ENCODE measurements around the gene RSPH1. TPM values are rescaled to one million over a fixed set of nuclear protein-coding genes. Genes with fewer than 3 reads are reported as not detected.

Gene RSPH1
- polyA plus RNA-seq, 1 of the 3 experiments (the other 2 are of a cell fraction): 0.97 TPM

DNA sequence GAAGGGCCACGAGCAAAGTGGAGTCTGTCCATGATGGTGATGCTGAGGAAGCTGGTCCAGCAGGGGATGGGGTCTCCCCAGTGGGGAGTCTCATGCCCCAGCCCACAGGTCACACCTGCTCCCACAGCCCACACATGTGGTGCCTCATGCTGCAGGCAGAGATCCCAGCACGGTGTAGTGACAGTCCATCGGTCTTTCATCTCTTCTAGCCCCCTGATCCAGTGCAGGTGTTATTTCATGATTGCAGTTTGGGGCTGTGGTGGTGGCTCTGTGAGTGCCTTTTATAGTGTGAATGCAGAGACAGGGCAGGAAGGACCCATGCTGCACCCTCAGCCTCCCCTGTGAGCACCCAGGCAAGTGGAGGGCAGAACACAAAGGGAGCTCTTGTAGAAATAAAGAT, 47.3 kb downstream of the RSPH1 start:
- Histone ChIP-seq H3K9me2 (no peaks in the 10 kb centered on the region), H3K36me3 (replicated peaks in 1 of 2; ENCODE audit: control insufficient read depth in 1 of 2, insufficient read depth in 2 of 2, low read length in 1 of 2) (no peaks in the 10 kb centered on the region), H3K9ac (no peak overlapping the region), H3K27ac (ENCODE audit: low read depth in 2 of 2, low read length in 1 of 2) (no peak overlapping the region), H3F3A (replicated peaks; ENCODE audit: insufficient read depth) (no peaks in the 10 kb centered on the region), H4K20me1 (ENCODE audit: insufficient read depth) (no peaks in the 10 kb centered on the region), H3K4me2 (no peak overlapping the region), H3K9me3 (no peaks in the 10 kb centered on the region), H3K4me3 (ENCODE audit: low read depth in 2 of 2, low read length in 1 of 2) (no peak overlapping the region), H3K79me2 (ENCODE audit: insufficient read depth) (no peaks in the 10 kb centered on the region), H3K4me1 (ENCODE audit: control insufficient read depth in 1 of 2, insufficient read depth in 2 of 2, low read depth in 1 of 2, low read length in 1 of 2) (peaks cover 0 to 7% of the 10 kb centered on the region in 2 experiments; a peak in 1 of 4 replicates), H2AFZ (ENCODE audit: low read depth) (no peak overlapping the region), H3K27me3 (ENCODE audit: insufficient read depth) (no peaks in the 10 kb centered on the region)
- ChIA-PET POLR2A (no interaction called here), CTCF (no interaction called here)
- TF ChIP-seq MEF2A (IDR thresholded peaks at IDR 0.05; ENCODE audit: borderline replicate concordance, low read depth) (no peak), MAX (IDR thresholded peaks at IDR 0.05; ENCODE audit: low read depth) (no peak), NFIC (IDR thresholded peaks at IDR 0.05; ENCODE audit: borderline replicate concordance) (no peak), CHD2 (IDR thresholded peaks at IDR 0.05; ENCODE audit: low read length, partially characterized antibody) (no peak), TCF12 (IDR thresholded peaks at IDR 0.05) (no peak), CTCF (IDR thresholded peaks at IDR 0.05) (no peak), SIN3A (IDR thresholded peaks at IDR 0.05; ENCODE audit: borderline replicate concordance, low read depth, low read length) (no peak), ELF1 (IDR thresholded peaks at IDR 0.05) (no peak), MXI1 (IDR thresholded peaks at IDR 0.05; ENCODE audit: low read depth, low read length) (no peak), FOXJ3 (CRISPR knock-in tag; IDR thresholded peaks at IDR 0.05) (no peak), GABPA (IDR thresholded peaks at IDR 0.05; ENCODE audit: low read depth) (no peak), POLR2AphosphoS5 (IDR thresholded peaks at IDR 0.05; ENCODE audit: low read depth, low read length) (no peak), NRF1 (IDR thresholded peaks at IDR 0.05; ENCODE audit: low read depth, low read length) (no peak), FOXM1 (IDR thresholded peaks at IDR 0.05; ENCODE audit: low read depth) (no peak), FOSL2 (IDR thresholded peaks at IDR 0.05; ENCODE audit: borderline replicate concordance, low read depth) (no peak), RXRA (IDR thresholded peaks at IDR 0.05; ENCODE audit: borderline replicate concordance, low read depth) (no peak)
- TF ChIP-seq, protein P1, sequence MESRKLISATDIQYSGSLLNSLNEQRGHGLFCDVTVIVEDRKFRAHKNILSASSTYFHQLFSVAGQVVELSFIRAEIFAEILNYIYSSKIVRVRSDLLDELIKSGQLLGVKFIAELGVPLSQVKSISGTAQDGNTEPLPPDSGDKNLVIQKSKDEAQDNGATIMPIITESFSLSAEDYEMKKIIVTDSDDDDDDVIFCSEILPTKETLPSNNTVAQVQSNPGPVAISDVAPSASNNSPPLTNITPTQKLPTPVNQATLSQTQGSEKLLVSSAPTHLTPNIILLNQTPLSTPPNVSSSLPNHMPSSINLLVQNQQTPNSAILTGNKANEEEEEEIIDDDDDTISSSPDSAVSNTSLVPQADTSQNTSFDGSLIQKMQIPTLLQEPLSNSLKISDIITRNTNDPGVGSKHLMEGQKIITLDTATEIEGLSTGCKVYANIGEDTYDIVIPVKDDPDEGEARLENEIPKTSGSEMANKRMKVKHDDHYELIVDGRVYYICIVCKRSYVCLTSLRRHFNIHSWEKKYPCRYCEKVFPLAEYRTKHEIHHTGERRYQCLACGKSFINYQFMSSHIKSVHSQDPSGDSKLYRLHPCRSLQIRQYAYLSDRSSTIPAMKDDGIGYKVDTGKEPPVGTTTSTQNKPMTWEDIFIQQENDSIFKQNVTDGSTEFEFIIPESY (IDR thresholded peaks at IDR 0.05; ENCODE audit: borderline replicate concordance, low read depth): no peak
- TF ChIP-seq, protein P2, sequence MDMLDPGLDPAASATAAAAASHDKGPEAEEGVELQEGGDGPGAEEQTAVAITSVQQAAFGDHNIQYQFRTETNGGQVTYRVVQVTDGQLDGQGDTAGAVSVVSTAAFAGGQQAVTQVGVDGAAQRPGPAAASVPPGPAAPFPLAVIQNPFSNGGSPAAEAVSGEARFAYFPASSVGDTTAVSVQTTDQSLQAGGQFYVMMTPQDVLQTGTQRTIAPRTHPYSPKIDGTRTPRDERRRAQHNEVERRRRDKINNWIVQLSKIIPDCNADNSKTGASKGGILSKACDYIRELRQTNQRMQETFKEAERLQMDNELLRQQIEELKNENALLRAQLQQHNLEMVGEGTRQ (IDR thresholded peaks at IDR 0.05; ENCODE audit: borderline replicate concordance, low read depth, low read length): no peak
- 14% methylated on average over 2 of the region's 3 CpGs for WGBS (ENCODE audit: low lambda C conversion rate)
- DNase-seq: no peak
